ENCODE data around the gene ICA1L. TPM values are rescaled to one million over a fixed set of nuclear protein-coding genes. Genes with fewer than 3 reads are reported as not detected.
A peak's percentile ranks its signal among the peaks of the same experiment; 100 is the strongest.

ICA1L gene
- total RNA-seq, 2 donors from 2014 or later = 2.4 to 3.3 TPM

GRCh38 chr2:202762556-202762955, 109.0 kb downstream of the ICA1L start:
- DNase-seq (no peak), ATAC-seq (peak; percentile 60)
- H3K27me3 Mint-ChIP-seq = no peaks in the 10 kb centered on the region
- H3K27ac Mint-ChIP-seq = peak overlapping the region; percentile 85
- peaks cover 7% of the 10 kb centered on the region for H3K36me3 Mint-ChIP-seq (ENCODE audit: low read depth)
- peaks cover 11% of the 10 kb centered on the region for H3K4me1 Mint-ChIP-seq
- H3K4me3 Mint-ChIP-seq = no peak overlapping the region
- H3K9me3 ChIP-seq (ENCODE audit: control insufficient read depth, low read length, poor library complexity, severe bottlenecking) = no peaks in the 10 kb centered on the region

- ATAC-seq (no peak), DNase-seq (no peak)
- Mint-ChIP-seq H3K27me3 (no peaks in the 10 kb centered on the region), H3K36me3 (ENCODE audit: low read depth) (peaks cover 7% of the 10 kb centered on the region), H3K4me1 (peaks cover 11% of the 10 kb centered on the region), H3K4me3 (no peak overlapping the region), H3K27ac (peak overlapping the region; percentile 57)
- no peaks in the 10 kb centered on the region for H3K9me3 ChIP-seq (ENCODE audit: control insufficient read depth, low read length, poor library complexity, severe bottlenecking)
Measured at GRCh38 chr2:202760848-202761247, 110.7 kb downstream of the ICA1L start.

- peaks cover 4% of the 10 kb centered on the region for H3K36me3 Mint-ChIP-seq (ENCODE audit: low read depth)
- no peaks in the 10 kb centered on the region for H3K27me3 Mint-ChIP-seq
- DNase-seq (no peak), ATAC-seq (no peak)
- H3K4me1 Mint-ChIP-seq = peaks cover 13% of the 10 kb centered on the region
- H3K4me3 Mint-ChIP-seq = no peak overlapping the region
- H3K27ac Mint-ChIP-seq = peak overlapping the region; percentile 67
- H3K9me3 ChIP-seq (ENCODE audit: control insufficient read depth, low read length, poor library complexity, severe bottlenecking) = no peaks in the 10 kb centered on the region
Measured at GRCh38 chr2:202758604-202759003, 113.0 kb downstream of the ICA1L start.

GRCh38 chr2:202758128-202758527, 113.4 kb downstream of the ICA1L start:
- peaks cover 13% of the 10 kb centered on the region for H3K4me1 Mint-ChIP-seq
- peaks cover 4% of the 10 kb centered on the region for H3K36me3 Mint-ChIP-seq (ENCODE audit: low read depth)
- no peak for ATAC-seq
- H3K27ac Mint-ChIP-seq = peak overlapping the region; percentile 67
- H3K9me3 ChIP-seq (ENCODE audit: control insufficient read depth, low read length, poor library complexity, severe bottlenecking) = no peaks in the 10 kb centered on the region
- H3K27me3 Mint-ChIP-seq = no peaks in the 10 kb centered on the region
- no peak overlapping the region for H3K4me3 Mint-ChIP-seq
- no peak for DNase-seq

GRCh38 chr2:202757339-202757738, 114.2 kb downstream of the ICA1L start:
- no peak overlapping the region for H3K4me3 Mint-ChIP-seq
- no peaks in the 10 kb centered on the region for H3K9me3 ChIP-seq (ENCODE audit: control insufficient read depth, low read length, poor library complexity, severe bottlenecking)
- H3K36me3 Mint-ChIP-seq (ENCODE audit: low read depth) = peaks cover 4% of the 10 kb centered on the region
- H3K4me1 Mint-ChIP-seq = peaks cover 8% of the 10 kb centered on the region
- ATAC-seq (no peak), DNase-seq (no peak)
- no peaks in the 10 kb centered on the region for H3K27me3 Mint-ChIP-seq
- no peak overlapping the region for H3K27ac Mint-ChIP-seq

GRCh38 chr2:202756598-202756997, 115.0 kb downstream of the ICA1L start:
- Mint-ChIP-seq H3K4me1 (peaks cover 10% of the 10 kb centered on the region), H3K27ac (no peak overlapping the region), H3K36me3 (ENCODE audit: low read depth) (peaks cover 6% of the 10 kb centered on the region), H3K27me3 (no peaks in the 10 kb centered on the region), H3K4me3 (no peak overlapping the region)
- DNase-seq (no peak), ATAC-seq (no peak)
- H3K9me3 ChIP-seq (ENCODE audit: control insufficient read depth, low read length, poor library complexity, severe bottlenecking) = no peaks in the 10 kb centered on the region

- Mint-ChIP-seq H3K4me1 (peaks cover 8% of the 10 kb centered on the region), H3K27ac (peak overlapping the region; percentile 65), H3K27me3 (no peaks in the 10 kb centered on the region), H3K36me3 (ENCODE audit: low read depth) (peaks cover 2% of the 10 kb centered on the region), H3K4me3 (no peak overlapping the region)
- ATAC-seq = no peak
- H3K9me3 ChIP-seq (ENCODE audit: control insufficient read depth, low read length, poor library complexity, severe bottlenecking) = no peaks in the 10 kb centered on the region
- no peak for DNase-seq
Measured at GRCh38 chr2:202754936-202755335, 116.6 kb downstream of the ICA1L start.

GRCh38 chr2:202752071-202752470, 119.5 kb downstream of the ICA1L start:
- Mint-ChIP-seq H3K4me3 (no peak overlapping the region), H3K36me3 (ENCODE audit: low read depth) (peaks cover 2% of the 10 kb centered on the region), H3K27ac (no peak overlapping the region), H3K4me1 (peaks cover 10% of the 10 kb centered on the region), H3K27me3 (no peaks in the 10 kb centered on the region)
- ATAC-seq (no peak), DNase-seq (no peak)
- H3K9me3 ChIP-seq (ENCODE audit: control insufficient read depth, low read length, poor library complexity, severe bottlenecking) = no peaks in the 10 kb centered on the region

GRCh38 chr2:202750763-202751427, 120.7 kb downstream of the ICA1L start:
- Mint-ChIP-seq H3K27me3 (no peaks in the 10 kb centered on the region), H3K27ac (peak overlapping the region; percentile 32), H3K4me3 (no peak overlapping the region), H3K36me3 (ENCODE audit: low read depth) (peaks cover 2% of the 10 kb centered on the region), H3K4me1 (peaks cover 10% of the 10 kb centered on the region)
- H3K9me3 ChIP-seq (ENCODE audit: control insufficient read depth, low read length, poor library complexity, severe bottlenecking) = no peaks in the 10 kb centered on the region
- DNase-seq = no peak
- ATAC-seq = no peak

GRCh38 chr2:202749477-202749876, 122.1 kb downstream of the ICA1L start:
- Mint-ChIP-seq H3K4me1 (peaks cover 10% of the 10 kb centered on the region), H3K36me3 (ENCODE audit: low read depth) (peaks cover 2% of the 10 kb centered on the region), H3K27ac (no peak overlapping the region), H3K27me3 (no peaks in the 10 kb centered on the region), H3K4me3 (no peak overlapping the region)
- DNase-seq (no peak), ATAC-seq (no peak)
- no peaks in the 10 kb centered on the region for H3K9me3 ChIP-seq (ENCODE audit: control insufficient read depth, low read length, poor library complexity, severe bottlenecking)

- Mint-ChIP-seq H3K36me3 (ENCODE audit: low read depth) (peaks cover 2% of the 10 kb centered on the region), H3K4me3 (no peak overlapping the region), H3K27ac (no peak overlapping the region), H3K4me1 (no peaks in the 10 kb centered on the region), H3K27me3 (no peaks in the 10 kb centered on the region)
- H3K9me3 ChIP-seq (ENCODE audit: control insufficient read depth, low read length, poor library complexity, severe bottlenecking) = peaks cover 6% of the 10 kb centered on the region
- no peak for ATAC-seq
- DNase-seq = no peak
Measured at GRCh38 chr2:202743613-202744012, 128.0 kb downstream of the ICA1L start.

- DNase-seq = no peak
- ATAC-seq = no peak
- Mint-ChIP-seq H3K27ac (peak overlapping the region; percentile 16), H3K4me1 (peaks cover 2% of the 10 kb centered on the region), H3K4me3 (no peak overlapping the region), H3K36me3 (ENCODE audit: low read depth) (peaks cover 5% of the 10 kb centered on the region), H3K27me3 (no peaks in the 10 kb centered on the region)
- peaks cover 2% of the 10 kb centered on the region for H3K9me3 ChIP-seq (ENCODE audit: control insufficient read depth, low read length, poor library complexity, severe bottlenecking)
Measured at GRCh38 chr2:202736826-202737225, 134.7 kb downstream of the ICA1L start.

- no peak overlapping the region for H3K27ac Mint-ChIP-seq
- H3K4me1 Mint-ChIP-seq = peaks cover 6% of the 10 kb centered on the region
- H3K4me3 Mint-ChIP-seq = no peak overlapping the region
- ATAC-seq (no peak), DNase-seq (no peak)
- H3K27me3 Mint-ChIP-seq = no peaks in the 10 kb centered on the region
- peaks cover 11% of the 10 kb centered on the region for H3K36me3 Mint-ChIP-seq (ENCODE audit: low read depth)
- no peaks in the 10 kb centered on the region for H3K9me3 ChIP-seq (ENCODE audit: control insufficient read depth, low read length, poor library complexity, severe bottlenecking)
Measured at GRCh38 chr2:202726070-202726469, 145.5 kb downstream of the ICA1L start.

GRCh38 chr2:202723746-202724145, 147.8 kb downstream of the ICA1L start:
- no peaks in the 10 kb centered on the region for H3K9me3 ChIP-seq (ENCODE audit: control insufficient read depth, low read length, poor library complexity, severe bottlenecking)
- DNase-seq = no peak
- no peak for ATAC-seq
- Mint-ChIP-seq H3K27me3 (no peaks in the 10 kb centered on the region), H3K4me1 (peaks cover 7% of the 10 kb centered on the region), H3K4me3 (no peak overlapping the region), H3K36me3 (ENCODE audit: low read depth) (peaks cover 7% of the 10 kb centered on the region), H3K27ac (no peak overlapping the region)
